Suprapubic skin (tissue), 4 donors: ENCODE results near the gene CDH22.

Experiments
- CTCF ChIP-seq, 2 donors: fragments of 200-600 bp in 1 of 2; fragments of 450-650 bp in 1 of 2; sonication (generic) in 1 of 2; IDR thresholded peaks; one replicate each; pipeline ENCODE4 v1.5.1; 2016 to 2019; ENCODE audit warnings: antibody characterized with exemption in 2 of 2, mild to moderate bottlenecking in 1 of 2, moderate library complexity in 1 of 2
- EP300 ChIP-seq: sonication (generic); formaldehyde crosslinking; IDR thresholded peaks from one replicate; pipeline ENCODE4 v1.6.1; 2017; ENCODE audit warnings: antibody characterized with exemption
- POLR2A ChIP-seq, 2 donors: fragments of 450-650 bp; IDR thresholded peaks; one replicate each; pipeline ENCODE4 v1.6.1; 2017; ENCODE audit warnings: antibody characterized with exemption in 2 of 2, mild to moderate bottlenecking in 2 of 2, moderate library complexity in 2 of 2
- POLR2AphosphoS5 ChIP-seq, 3 donors: sonication (generic); formaldehyde crosslinking; IDR thresholded peaks; one replicate each; pipeline ENCODE4 v1.6.1; 2017; ENCODE audit warnings: antibody characterized with exemption in 3 of 3

- TF ChIP-seq EP300 = no peak
- no peak for TF ChIP-seq CTCF (IDR thresholded peaks at IDR 0.05)
- TF ChIP-seq POLR2AphosphoS5 (IDR thresholded peaks at IDR 0.05) = no peak
- no peak for TF ChIP-seq POLR2A (IDR thresholded peaks at IDR 0.05)
Measured at GRCh38 chr20:46192376-46192944, 115.8 kb downstream of the CDH22 start.
